Progenitor cell of endocrine pancreas (in vitro differentiated cells): ENCODE results near the gene CCDC106. TPM values are rescaled to one million over a fixed set of nuclear protein-coding genes. Genes with fewer than 3 reads are reported as not detected.

Experiments
- DNase-seq: peaks from one replicate; pipeline ENCODE4 v3.0.0; 2021; ENCODE audit warnings: low spot score; ENCODE audit not compliant: unreplicated experiment
- H3K27ac Mint-ChIP-seq: 2 replicates; pipeline ENCODE4 v1.8.0; 2021; ENCODE audit warnings: mild to moderate bottlenecking, moderate library complexity, mixed read lengths
- H3K27me3 Mint-ChIP-seq: 2 replicates; pipeline ENCODE4 v1.8.0; 2021; ENCODE audit warnings: mixed read lengths
- H3K36me3 Mint-ChIP-seq: 2 replicates; pipeline ENCODE4 v1.8.0; 2022; ENCODE audit warnings: mixed read lengths; ENCODE audit not compliant: insufficient read depth
- H3K4me1 Mint-ChIP-seq: 2 replicates; pipeline ENCODE4 v1.8.0; 2021; ENCODE audit warnings: low read depth, mixed read lengths
- H3K4me3 Mint-ChIP-seq: 2 replicates; pipeline ENCODE4 v1.8.0; 2021; ENCODE audit warnings: low read depth, mild to moderate bottlenecking, moderate library complexity, mixed read lengths
- H3K9me3 Mint-ChIP-seq: 2 replicates; pipeline ENCODE4 v1.8.0; 2021; ENCODE audit warnings: low read depth, mixed read lengths
- total RNA-seq: library from RNA; stranded (reverse); gene quantifications from 2 replicates; pipeline ENCODE4 v1.2.1, GENCODE V29; 2021
- TF ChIP-seq, protein P1 (sequence below): fragments of 200-600 bp; sonication (generic); IDR thresholded peaks from one replicate; pipeline ENCODE4 v1.5.0; 2021; ENCODE audit warnings: antibody characterized with exemption, mild to moderate bottlenecking; ENCODE audit not compliant: unreplicated experiment

Gene CCDC106
- total RNA-seq, 1 donor from 2014 or later = 23.9 TPM

DNA sequence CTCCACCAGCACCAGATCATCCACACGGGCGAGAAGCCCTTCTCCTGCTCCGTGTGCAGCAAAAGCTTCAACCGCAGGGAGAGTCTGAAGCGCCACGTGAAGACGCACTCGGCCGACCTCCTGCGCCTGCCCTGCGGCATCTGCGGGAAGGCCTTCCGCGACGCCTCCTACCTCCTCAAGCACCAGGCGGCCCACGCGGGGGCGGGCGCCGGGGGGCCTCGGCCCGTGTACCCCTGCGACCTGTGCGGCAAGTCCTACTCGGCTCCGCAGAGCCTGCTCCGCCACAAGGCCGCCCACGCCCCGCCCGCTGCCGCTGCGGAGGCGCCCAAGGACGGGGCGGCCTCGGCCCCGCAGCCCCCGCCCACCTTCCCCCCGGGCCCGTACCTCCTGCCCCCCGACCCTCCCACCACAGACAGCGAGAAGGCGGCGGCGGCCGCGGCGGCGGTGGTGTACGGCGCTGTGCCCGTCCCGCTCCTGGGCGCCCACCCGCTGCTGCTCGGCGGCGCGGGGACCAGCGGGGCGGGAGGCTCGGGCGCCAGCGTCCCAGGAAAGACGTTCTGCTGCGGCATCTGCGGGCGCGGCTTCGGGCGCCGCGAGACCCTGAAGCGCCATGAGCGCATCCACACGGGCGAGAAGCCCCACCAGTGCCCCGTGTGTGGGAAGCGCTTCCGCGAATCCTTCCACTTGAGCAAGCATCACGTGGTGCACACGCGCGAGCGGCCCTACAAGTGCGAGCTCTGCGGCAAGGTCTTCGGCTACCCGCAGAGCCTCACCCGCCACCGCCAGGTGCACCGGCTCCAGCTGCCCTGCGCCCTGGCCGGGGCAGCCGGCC lies 33.1 kb upstream of the CCDC106 start:
- Mint-ChIP-seq H3K4me3 (no peak overlapping the region), H3K4me1 (no peaks in the 10 kb centered on the region), H3K36me3 (peaks cover 18% of the 10 kb centered on the region), H3K27me3 (no peaks in the 10 kb centered on the region), H3K27ac (no peak overlapping the region), H3K9me3 (no peaks in the 10 kb centered on the region)
- no peak for DNase-seq
- TF ChIP-seq, protein P1, sequence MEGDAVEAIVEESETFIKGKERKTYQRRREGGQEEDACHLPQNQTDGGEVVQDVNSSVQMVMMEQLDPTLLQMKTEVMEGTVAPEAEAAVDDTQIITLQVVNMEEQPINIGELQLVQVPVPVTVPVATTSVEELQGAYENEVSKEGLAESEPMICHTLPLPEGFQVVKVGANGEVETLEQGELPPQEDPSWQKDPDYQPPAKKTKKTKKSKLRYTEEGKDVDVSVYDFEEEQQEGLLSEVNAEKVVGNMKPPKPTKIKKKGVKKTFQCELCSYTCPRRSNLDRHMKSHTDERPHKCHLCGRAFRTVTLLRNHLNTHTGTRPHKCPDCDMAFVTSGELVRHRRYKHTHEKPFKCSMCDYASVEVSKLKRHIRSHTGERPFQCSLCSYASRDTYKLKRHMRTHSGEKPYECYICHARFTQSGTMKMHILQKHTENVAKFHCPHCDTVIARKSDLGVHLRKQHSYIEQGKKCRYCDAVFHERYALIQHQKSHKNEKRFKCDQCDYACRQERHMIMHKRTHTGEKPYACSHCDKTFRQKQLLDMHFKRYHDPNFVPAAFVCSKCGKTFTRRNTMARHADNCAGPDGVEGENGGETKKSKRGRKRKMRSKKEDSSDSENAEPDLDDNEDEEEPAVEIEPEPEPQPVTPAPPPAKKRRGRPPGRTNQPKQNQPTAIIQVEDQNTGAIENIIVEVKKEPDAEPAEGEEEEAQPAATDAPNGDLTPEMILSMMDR = no peak

DNA sequence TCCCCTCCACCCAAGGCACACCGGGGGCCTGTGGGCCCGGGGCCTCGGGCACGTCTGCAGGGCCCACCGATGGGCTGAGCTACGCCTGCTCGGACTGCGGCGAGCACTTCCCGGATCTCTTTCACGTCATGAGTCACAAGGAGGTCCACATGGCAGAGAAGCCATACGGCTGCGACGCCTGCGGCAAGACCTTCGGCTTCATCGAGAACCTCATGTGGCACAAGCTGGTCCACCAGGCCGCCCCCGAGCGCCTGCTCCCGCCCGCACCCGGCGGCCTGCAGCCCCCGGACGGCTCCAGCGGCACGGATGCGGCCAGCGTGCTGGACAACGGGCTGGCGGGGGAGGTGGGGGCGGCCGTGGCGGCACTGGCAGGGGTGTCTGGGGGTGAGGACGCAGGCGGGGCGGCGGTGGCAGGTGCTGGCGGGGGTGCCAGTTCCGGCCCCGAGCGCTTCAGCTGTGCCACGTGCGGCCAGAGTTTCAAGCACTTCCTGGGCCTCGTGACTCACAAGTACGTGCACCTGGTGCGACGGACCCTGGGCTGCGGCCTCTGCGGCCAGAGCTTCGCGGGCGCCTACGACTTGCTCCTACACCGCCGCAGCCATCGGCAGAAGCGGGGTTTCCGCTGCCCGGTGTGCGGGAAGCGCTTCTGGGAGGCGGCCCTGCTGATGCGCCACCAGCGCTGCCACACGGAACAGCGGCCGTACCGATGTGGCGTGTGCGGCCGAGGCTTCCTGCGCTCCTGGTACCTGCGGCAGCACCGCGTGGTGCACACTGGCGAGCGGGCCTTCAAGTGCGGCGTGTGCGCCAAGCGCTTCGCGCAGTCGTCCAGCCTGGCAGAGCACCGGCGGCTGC lies 32.2 kb upstream of the CCDC106 start:
- no peaks in the 10 kb centered on the region for H3K9me3 Mint-ChIP-seq
- no peaks in the 10 kb centered on the region for H3K27me3 Mint-ChIP-seq
- H3K4me3 Mint-ChIP-seq = no peak overlapping the region
- TF ChIP-seq, protein P1 = no peak
- no peak for DNase-seq
- peaks cover 15% of the 10 kb centered on the region for H3K36me3 Mint-ChIP-seq
- H3K27ac Mint-ChIP-seq = no peak overlapping the region
- H3K4me1 Mint-ChIP-seq = no peaks in the 10 kb centered on the region

DNA sequence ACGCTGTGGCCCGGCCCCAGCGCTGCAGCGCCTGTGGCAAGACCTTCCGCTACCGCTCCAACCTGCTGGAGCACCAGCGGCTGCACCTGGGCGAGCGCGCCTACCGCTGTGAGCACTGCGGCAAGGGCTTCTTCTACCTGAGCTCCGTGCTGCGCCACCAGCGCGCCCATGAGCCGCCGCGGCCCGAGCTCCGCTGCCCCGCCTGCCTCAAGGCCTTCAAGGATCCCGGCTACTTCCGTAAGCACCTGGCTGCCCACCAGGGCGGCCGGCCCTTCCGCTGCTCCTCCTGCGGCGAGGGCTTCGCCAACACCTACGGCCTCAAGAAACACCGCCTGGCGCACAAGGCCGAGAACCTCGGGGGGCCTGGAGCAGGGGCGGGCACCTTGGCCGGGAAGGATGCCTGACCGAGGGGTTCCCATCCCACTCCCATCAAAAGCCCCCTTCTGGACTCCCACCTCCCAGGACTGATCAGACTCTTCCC lies 31.6 kb upstream of the CCDC106 start:
- H3K36me3 Mint-ChIP-seq = peaks cover 14% of the 10 kb centered on the region
- H3K4me1 Mint-ChIP-seq = no peaks in the 10 kb centered on the region

DNA sequence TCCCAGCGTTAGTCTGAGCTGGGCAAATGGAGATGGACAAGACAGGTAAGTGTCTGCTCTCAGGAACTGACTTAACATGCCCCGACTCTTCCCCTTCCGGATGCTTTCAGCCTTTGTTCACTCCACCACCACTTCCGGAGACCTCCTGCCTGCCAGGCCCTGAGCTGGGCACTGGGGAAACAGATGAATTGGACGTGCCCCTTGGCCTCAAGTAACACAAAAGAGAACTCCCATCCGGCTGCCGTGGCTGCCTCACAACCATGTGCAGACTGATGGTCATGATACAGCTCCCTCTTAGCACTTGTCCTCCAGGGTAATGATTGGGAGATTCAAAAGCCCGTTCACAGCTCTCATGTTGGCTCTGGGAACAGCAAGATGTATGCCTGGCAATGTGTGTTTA lies 30.6 kb upstream of the CCDC106 start:
- TF ChIP-seq, protein P1 = no peak
- Mint-ChIP-seq H3K4me1 (no peaks in the 10 kb centered on the region), H3K27ac (no peak overlapping the region), H3K9me3 (no peaks in the 10 kb centered on the region), H3K27me3 (no peaks in the 10 kb centered on the region), H3K4me3 (no peak overlapping the region), H3K36me3 (peaks cover 14% of the 10 kb centered on the region)
- no peak for DNase-seq

More for the DNA sequence above, 31.6 kb upstream of the CCDC106 start:
- H3K9me3 Mint-ChIP-seq = no peaks in the 10 kb centered on the region
- no peak overlapping the region for H3K27ac Mint-ChIP-seq
- TF ChIP-seq, protein P1 = no peak
- H3K27me3 Mint-ChIP-seq = no peaks in the 10 kb centered on the region
- no peak for DNase-seq
- H3K4me3 Mint-ChIP-seq = no peak overlapping the region

DNA sequence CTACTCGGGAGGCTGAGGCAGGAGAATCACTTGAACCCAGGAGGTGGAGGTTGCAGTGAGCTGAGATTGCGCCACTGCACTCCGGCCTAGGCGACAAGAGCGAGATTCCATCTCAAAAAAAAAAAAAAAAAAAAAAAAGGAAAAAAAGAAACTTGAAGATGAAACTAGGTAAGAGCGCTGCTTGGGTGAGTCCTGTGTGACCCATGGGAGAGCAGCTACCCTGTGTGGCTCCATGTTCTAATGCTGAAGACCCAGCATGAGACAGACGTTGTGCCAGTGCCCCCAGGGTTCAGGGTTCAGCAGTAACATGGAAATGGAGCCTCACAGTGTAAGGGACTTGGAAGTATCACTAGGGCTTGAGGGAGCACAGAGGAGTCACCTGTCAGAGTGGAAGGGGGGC lies 29.6 kb upstream of the CCDC106 start:
- Mint-ChIP-seq H3K4me1 (no peaks in the 10 kb centered on the region), H3K27ac (no peak overlapping the region), H3K4me3 (no peak overlapping the region), H3K9me3 (no peaks in the 10 kb centered on the region), H3K27me3 (no peaks in the 10 kb centered on the region), H3K36me3 (peaks cover 9% of the 10 kb centered on the region)
- TF ChIP-seq, protein P1 = no peak
- no peak for DNase-seq
